ENCODE results near the gene CERS6. TPM values are rescaled to one million over a fixed set of nuclear protein-coding genes. Genes with fewer than 3 reads are reported as not detected.
"Not testable (repeated sequence)": the region's sequence is repeated elsewhere in the genome, so short reads cannot be mapped to it uniquely, and the experiment has no call there.

The CERS6 gene
- total RNA-seq, 2 donors from 2014 or later, result 11.2 to 18.5 TPM

DNA sequence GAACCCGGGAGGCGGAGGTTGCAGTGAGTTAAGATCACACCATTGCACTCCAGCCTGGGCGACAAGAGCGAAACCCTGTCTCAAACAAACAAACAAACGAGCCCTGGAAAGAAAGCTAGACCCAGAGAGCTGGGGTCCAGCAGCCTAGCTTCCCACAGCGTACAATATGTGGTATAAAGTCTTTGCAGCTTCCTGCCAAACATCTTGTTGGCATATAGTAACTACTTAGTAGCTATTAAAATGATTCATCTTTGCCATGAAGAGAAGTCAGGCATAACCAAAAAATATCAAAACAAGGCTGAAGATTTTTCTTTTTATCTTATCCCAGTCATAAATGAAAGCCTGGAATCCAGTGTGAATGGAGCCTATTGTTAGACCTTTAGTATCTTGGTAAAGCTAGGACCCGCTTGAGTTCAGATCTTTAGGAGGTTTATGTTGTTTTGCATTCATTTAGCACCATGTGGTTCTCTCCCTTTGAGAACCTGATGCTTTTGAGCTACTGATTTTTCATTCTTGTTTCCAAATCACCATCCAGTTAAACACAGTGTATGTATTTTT is 206.7 kb downstream of the CERS6 start:
- Mint-ChIP-seq H3K4me3 (no peak overlapping the region), H3K4me1 (ENCODE audit: low read depth) (peaks cover 25% of the 10 kb centered on the region), H3K9me3 (no peaks in the 10 kb centered on the region), H3K27me3 (ENCODE audit: low read depth) (no peaks in the 10 kb centered on the region), H3K27ac (no peak overlapping the region), H3K36me3 (ENCODE audit: insufficient read depth in 2 of 2) (no peaks in the 10 kb centered on the region)
- DNase-seq (no peak), ATAC-seq (replicated peaks in 1 of 2) (no peak)

DNA sequence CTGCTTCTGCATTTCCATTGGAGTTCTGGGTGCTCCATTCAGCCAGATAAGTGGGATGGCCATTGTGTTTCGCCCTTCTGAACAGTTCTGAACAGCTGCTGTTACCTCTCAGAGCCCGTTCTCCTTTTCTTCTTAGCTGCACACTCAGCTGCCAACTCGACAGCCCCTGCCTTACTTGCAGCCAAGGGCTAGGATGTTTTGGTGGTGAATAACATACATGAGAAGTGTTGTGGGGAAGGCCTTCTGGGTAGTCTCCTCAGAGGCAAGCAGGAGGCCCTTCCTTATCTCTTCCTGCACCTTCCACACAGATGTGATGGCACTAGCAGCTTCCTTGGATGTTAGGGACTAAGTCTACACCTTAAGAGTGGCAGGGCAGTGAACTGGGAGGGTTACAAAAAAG is 207.9 kb downstream of the CERS6 start:
- Mint-ChIP-seq H3K4me3 (no peak overlapping the region), H3K27ac (no peak overlapping the region), H3K9me3 (no peaks in the 10 kb centered on the region), H3K36me3 (ENCODE audit: insufficient read depth in 2 of 2) (no peaks in the 10 kb centered on the region), H3K27me3 (ENCODE audit: low read depth) (no peaks in the 10 kb centered on the region), H3K4me1 (ENCODE audit: low read depth) (peaks cover 28% of the 10 kb centered on the region)
- ATAC-seq (replicated peaks in 1 of 2), result no peak
- DNase-seq, result no peak

DNA sequence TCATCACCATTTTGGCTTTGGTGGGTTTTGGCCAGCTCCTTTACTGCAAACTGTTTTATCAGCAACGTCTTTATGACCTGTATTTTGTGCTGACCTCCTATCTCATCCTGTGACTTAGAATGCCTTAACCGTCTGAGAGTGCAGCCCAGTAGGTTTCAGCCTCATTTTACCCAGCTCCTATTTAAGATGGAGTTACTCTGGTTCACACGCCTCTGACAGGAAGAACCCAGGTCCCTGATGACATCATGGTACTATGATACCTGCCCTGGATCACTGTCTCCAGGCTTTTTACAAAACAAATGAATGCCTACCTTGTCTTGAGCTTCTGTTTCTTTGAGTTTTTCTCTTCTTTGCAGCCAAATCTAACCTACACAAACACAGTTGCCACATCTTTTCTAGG is 208.6 kb downstream of the CERS6 start:
- H3K4me3 Mint-ChIP-seq; H3K27ac Mint-ChIP-seq; ATAC-seq (replicated peaks in 1 of 2); DNase-seq; H3K27me3 Mint-ChIP-seq (ENCODE audit: low read depth); H3K36me3 Mint-ChIP-seq (ENCODE audit: insufficient read depth in 2 of 2); H3K9me3 Mint-ChIP-seq: not testable (repeated sequence)
- peaks cover 28% of the 10 kb centered on the region for H3K4me1 Mint-ChIP-seq (ENCODE audit: low read depth)

DNA sequence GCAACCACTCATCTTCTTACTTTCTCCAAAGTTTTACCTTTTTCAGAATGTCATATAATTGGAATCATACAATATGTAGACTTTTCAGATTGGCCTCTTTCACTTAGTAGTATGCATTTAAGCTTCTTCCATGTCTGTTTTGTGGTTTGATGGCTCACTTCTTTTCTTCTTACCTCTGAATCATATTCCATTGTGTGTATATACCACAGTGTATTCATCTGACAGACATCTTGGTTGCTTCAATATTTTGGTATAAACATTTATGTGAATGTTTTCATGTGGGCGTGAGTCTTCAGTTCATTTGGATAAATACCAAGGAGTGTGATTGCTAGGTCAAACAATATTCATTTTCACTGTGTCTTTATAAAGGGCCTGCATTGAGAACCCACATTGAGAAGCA is 210.3 kb downstream of the CERS6 start:
- H3K27me3 Mint-ChIP-seq (ENCODE audit: low read depth), result no peaks in the 10 kb centered on the region
- no peaks in the 10 kb centered on the region for H3K36me3 Mint-ChIP-seq (ENCODE audit: insufficient read depth in 2 of 2)
- H3K9me3 Mint-ChIP-seq, result no peaks in the 10 kb centered on the region
- peaks cover 33% of the 10 kb centered on the region for H3K4me1 Mint-ChIP-seq (ENCODE audit: low read depth)
- ATAC-seq (replicated peaks in 1 of 2) (peak; percentile 78 to 79), DNase-seq (no peak)
- no peak overlapping the region for H3K27ac Mint-ChIP-seq
- H3K4me3 Mint-ChIP-seq, result no peak overlapping the region

DNA sequence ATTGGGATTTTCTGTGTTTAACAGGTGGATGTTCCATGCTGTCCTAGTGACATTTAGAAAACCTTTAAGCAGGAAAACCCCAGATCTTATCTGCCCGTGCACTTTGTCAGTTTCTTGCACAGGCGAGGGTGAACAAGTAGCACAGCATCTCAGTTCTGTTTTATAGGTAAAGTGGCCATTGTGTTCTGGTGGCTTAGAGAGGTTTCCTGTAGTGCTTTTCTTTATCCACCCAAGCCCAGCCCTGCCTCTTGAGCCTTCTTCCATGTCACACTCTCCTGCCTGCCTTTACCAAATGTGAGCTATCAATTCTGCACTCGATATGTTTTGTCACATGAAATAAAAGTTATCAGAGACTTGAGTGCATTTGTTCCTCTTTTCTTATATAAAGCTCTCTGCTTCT is 211.1 kb downstream of the CERS6 start:
- ATAC-seq (replicated peaks in 1 of 2) (no peak), DNase-seq (no peak)
- Mint-ChIP-seq H3K4me3 (no peak overlapping the region), H3K4me1 (ENCODE audit: low read depth) (peaks cover 32% of the 10 kb centered on the region), H3K27ac (peak overlapping the region; percentile 59), H3K9me3 (no peaks in the 10 kb centered on the region), H3K36me3 (ENCODE audit: insufficient read depth in 2 of 2) (no peaks in the 10 kb centered on the region), H3K27me3 (ENCODE audit: low read depth) (no peaks in the 10 kb centered on the region)

DNA sequence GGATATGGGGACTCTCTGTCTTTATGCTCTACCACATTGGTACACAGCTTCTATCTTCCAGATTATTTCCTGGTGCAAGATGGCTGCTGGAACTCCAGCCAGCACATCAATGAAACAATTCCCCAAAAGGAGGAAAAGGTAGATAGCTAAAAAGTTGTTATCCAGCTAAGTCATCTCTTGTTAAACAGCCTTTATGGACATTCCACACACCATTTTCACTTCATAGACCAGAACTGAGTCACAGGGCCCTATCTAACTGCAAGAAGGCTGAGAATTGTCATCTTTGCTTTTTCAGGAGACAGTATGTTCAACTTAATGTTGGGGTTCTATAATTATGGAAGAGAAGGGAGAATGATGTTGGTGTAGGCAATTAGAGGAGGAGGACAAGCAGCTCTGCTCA is 213.1 kb downstream of the CERS6 start:
- Mint-ChIP-seq H3K27ac (no peak overlapping the region), H3K4me3 (no peak overlapping the region), H3K36me3 (ENCODE audit: insufficient read depth in 2 of 2) (no peaks in the 10 kb centered on the region), H3K27me3 (ENCODE audit: low read depth) (no peaks in the 10 kb centered on the region), H3K4me1 (ENCODE audit: low read depth) (peaks cover 25% of the 10 kb centered on the region), H3K9me3 (no peaks in the 10 kb centered on the region)
- DNase-seq (no peak), ATAC-seq (replicated peaks in 1 of 2) (no peak)

DNA sequence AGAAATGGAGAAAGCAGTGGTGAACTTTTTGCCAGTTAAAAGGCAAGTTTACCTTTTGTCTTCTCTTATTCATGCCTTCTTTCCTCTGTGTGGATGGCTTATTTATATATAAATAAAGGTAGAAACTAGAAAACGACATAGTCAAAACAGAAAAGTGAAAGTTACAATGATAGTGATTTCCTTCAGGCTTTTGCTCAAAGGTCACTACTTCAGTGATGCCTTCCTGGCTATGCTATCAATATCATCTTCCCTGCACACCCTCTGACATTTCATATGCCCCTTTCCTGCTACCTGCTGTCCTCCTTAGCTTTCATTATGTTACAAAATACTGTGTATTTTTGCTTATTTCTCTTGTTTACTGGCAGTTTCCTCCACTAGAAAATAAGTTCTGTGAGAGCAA is 214.4 kb downstream of the CERS6 start:
- no peak for ATAC-seq (replicated peaks in 1 of 2)
- no peak for DNase-seq
- Mint-ChIP-seq H3K36me3 (ENCODE audit: insufficient read depth in 2 of 2) (no peaks in the 10 kb centered on the region), H3K27me3 (ENCODE audit: low read depth) (no peaks in the 10 kb centered on the region), H3K9me3 (no peaks in the 10 kb centered on the region), H3K27ac (peak overlapping the region; percentile 40), H3K4me3 (no peak overlapping the region), H3K4me1 (ENCODE audit: low read depth) (peaks cover 23% of the 10 kb centered on the region)

DNA sequence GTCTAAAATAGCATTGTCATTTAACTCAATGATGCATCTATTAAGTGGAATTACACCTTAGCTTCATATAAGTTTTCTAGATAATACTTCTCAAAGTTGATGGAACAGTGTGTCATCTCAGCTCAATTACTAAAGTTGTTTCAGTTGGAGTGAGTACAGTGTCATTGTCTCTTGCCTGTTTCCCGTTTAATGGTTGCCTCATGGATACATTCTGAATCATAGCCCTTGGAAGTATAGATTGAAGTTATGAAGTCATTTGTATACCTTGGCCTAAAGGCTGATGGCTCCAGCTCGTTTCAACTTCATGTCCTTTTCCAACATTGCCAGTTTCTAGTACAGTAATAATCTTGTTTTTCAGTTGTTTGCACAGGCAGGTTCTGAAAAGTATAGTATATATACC is 215.9 kb downstream of the CERS6 start:
- Mint-ChIP-seq H3K9me3 (no peaks in the 10 kb centered on the region), H3K36me3 (ENCODE audit: insufficient read depth in 2 of 2) (no peaks in the 10 kb centered on the region), H3K27me3 (ENCODE audit: low read depth) (no peaks in the 10 kb centered on the region), H3K4me3 (no peak overlapping the region), H3K27ac (no peak overlapping the region), H3K4me1 (ENCODE audit: low read depth) (peaks cover 13% of the 10 kb centered on the region)
- DNase-seq (no peak), ATAC-seq (replicated peaks in 1 of 2) (no peak)

DNA sequence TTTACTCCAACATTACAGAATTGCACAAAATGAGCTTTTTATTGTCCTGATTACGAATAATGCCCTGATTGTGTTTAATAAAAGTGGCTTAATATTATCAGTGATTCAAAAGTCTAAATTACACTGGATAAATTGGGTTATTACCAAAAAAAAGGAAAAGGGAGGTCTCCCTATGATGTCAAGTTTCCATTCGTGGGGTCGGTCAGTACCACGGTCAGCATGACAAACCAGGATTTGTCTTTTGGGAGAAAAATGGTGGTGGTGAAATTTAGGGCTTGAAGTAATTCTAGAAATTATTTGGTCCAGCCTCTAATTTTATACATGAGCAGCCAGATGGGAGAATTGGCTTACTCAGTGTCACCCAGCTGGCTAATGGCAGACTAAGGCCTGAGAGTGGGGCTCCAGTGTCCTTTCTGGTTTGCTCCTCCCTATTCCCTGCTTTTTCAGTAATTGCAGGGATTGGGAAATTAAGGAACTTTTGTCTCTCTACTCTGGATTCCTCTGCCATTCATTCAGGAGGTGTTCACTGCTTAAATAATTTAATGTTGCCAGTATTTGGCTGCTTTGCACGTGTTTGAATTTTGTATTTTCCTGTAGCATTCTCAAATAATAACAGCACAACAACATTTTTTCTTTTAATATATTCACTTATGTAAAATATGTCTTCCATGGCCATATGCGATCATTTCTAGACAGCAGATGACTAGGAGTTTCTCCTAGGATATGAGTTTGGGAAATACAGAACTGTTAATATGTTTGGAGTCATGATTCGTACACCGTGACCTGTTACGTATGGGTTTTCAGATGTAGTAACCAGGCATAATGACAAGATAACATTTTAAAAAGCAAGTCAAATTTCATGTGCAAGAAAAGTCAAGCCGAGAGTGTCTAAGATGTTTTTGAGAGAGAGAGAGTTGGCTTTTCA is 217.5 kb downstream of the CERS6 start:
- no peak overlapping the region for H3K27ac Mint-ChIP-seq
- no peaks in the 10 kb centered on the region for H3K36me3 Mint-ChIP-seq (ENCODE audit: insufficient read depth in 2 of 2)
- H3K4me3 Mint-ChIP-seq, result no peak overlapping the region
- DNase-seq (no peak), ATAC-seq (replicated peaks in 1 of 2) (no peak)
- H3K9me3 Mint-ChIP-seq, result no peaks in the 10 kb centered on the region
- peaks cover 6% of the 10 kb centered on the region for H3K4me1 Mint-ChIP-seq (ENCODE audit: low read depth)
- H3K27me3 Mint-ChIP-seq (ENCODE audit: low read depth), result no peaks in the 10 kb centered on the region

DNA sequence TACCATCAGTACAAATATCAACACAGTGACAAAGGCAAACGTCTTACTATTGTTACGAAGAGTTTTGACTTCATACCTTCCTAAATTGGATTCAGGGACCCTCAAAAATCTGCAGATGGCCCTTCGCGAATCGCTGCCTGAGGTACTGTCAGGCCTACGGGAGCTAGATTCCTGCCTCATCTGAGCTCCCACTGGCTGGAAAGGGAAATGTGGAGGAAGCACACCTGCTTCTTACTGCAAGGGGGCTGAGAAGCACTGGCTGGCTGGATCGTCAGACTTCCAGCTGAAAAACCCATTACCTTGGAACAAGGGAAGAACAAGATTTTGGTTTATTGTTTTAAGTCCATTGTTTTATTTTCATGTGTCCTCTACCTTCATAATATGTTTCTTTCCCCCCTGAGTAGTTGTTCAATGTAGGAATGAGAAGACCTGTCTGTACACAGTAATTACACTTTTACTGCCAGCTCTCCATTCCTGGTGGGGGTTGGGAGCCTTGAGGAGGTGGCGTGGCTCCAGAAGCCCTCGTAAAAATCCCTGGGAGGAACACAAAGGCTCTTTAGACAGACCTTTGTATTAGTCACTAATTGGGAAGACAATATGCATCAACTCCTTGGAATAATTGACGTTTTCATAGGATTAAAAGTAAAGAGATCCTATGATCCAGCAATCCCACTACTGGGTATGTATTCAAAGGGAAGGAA is 222.2 kb downstream of the CERS6 start:
- no peak for DNase-seq
- no peak overlapping the region for H3K4me3 Mint-ChIP-seq
- peaks cover 1% of the 10 kb centered on the region for H3K4me1 Mint-ChIP-seq (ENCODE audit: low read depth)
- H3K27ac Mint-ChIP-seq, result no peak overlapping the region
- no peak for ATAC-seq (replicated peaks in 1 of 2)
- H3K36me3 Mint-ChIP-seq (ENCODE audit: insufficient read depth in 2 of 2), result no peaks in the 10 kb centered on the region
- H3K9me3 Mint-ChIP-seq, result no peaks in the 10 kb centered on the region
- no peaks in the 10 kb centered on the region for H3K27me3 Mint-ChIP-seq (ENCODE audit: low read depth)

DNA sequence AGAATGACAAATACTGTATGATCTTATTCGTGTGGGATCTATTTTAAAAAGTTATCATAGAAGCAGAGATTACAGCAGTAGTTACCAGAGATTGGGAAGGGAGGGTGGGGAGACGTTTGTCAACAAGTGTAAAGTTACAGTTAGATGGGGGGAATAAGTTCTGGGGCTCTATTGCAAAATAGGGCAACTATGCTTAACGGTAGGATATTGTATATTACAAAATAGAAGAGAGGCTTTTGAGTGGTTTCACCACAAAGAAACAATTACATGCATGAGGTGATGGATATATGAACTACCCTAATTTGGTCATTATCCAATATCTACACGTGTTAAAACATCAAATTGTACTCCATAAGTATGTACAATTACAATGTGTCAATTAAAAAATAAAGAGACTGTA is 223.0 kb downstream of the CERS6 start:
- no peak overlapping the region for H3K4me3 Mint-ChIP-seq
- no peaks in the 10 kb centered on the region for H3K9me3 Mint-ChIP-seq
- ATAC-seq (replicated peaks in 1 of 2), result no peak
- no peak for DNase-seq
- peaks cover 5% of the 10 kb centered on the region for H3K4me1 Mint-ChIP-seq (ENCODE audit: low read depth)
- H3K27ac Mint-ChIP-seq, result no peak overlapping the region
- no peaks in the 10 kb centered on the region for H3K27me3 Mint-ChIP-seq (ENCODE audit: low read depth)
- no peaks in the 10 kb centered on the region for H3K36me3 Mint-ChIP-seq (ENCODE audit: insufficient read depth in 2 of 2)

DNA sequence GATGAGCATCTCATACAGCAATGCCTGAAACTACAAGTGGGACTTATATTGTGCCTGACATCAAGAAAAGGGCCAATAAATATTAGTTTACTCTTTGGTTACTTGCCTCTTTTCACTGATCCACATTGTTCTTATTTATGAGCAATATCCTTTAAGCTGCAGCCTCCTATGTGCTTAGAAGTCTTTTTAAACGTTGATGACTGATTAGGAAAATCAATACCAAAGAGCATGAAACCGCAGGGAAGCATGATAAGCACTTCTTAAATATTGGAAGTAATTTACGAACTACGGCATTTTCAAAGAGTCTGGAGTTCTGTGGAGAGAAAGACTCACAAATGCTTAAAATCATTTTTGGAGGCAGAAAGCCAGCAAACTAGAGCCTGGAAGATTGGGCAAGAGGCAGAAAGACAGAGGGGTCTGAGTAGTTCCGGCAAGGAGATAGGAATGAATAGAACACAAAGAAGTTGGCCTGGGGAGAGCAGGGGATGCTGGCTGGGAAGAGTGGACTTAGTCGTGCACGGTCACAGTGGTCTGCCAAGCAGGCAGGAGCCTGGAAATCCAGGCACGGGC is 223.8 kb downstream of the CERS6 start:
- Mint-ChIP-seq H3K27ac (no peak overlapping the region), H3K9me3 (no peaks in the 10 kb centered on the region), H3K27me3 (ENCODE audit: low read depth) (no peaks in the 10 kb centered on the region), H3K36me3 (ENCODE audit: insufficient read depth in 2 of 2) (no peaks in the 10 kb centered on the region), H3K4me3 (no peak overlapping the region), H3K4me1 (ENCODE audit: low read depth) (peaks cover 5% of the 10 kb centered on the region)
- ATAC-seq (replicated peaks in 1 of 2) (no peak), DNase-seq (no peak)

DNA sequence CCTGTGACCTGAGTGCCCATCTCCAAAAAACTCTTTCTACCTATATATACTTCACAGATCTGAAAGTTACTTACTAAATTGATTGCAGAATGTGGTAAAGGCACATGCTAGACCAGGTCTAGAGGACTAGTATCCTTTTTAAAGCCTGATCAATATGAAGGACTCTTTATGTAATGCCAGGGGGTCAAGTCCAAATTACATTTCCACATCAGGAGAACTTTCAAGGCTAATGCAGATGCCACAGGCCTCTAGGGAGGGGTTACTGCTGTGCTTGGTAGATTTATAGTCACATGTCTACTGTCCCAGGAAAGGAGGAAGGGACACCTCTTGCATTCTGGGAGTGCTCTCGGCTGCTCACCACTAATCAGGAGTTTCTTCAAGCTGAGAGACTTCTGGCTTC is 227.9 kb downstream of the CERS6 start:
- H3K4me3 Mint-ChIP-seq, result no peak overlapping the region
- H3K27me3 Mint-ChIP-seq (ENCODE audit: low read depth), result no peaks in the 10 kb centered on the region
- peaks cover 5% of the 10 kb centered on the region for H3K4me1 Mint-ChIP-seq (ENCODE audit: low read depth)
- no peak for ATAC-seq (replicated peaks in 1 of 2)
- no peaks in the 10 kb centered on the region for H3K36me3 Mint-ChIP-seq (ENCODE audit: insufficient read depth in 2 of 2)
- DNase-seq, result no peak
- H3K9me3 Mint-ChIP-seq, result no peaks in the 10 kb centered on the region
- no peak overlapping the region for H3K27ac Mint-ChIP-seq
